H1 (cell line): ENCODE data around the gene GIMD1. TPM values are rescaled to one million over a fixed set of nuclear protein-coding genes. Genes with fewer than 3 reads are reported as not detected.

ENCODE experiments used
- EP300 ChIP-seq, 2 experiments: IDR thresholded peaks; 1 replicate in 1 of 2; 2 replicates in 1 of 2; pipeline ENCODE4 v1.6.1; 2011 to 2012; ENCODE audit warnings: low read depth in 2 of 2, low read length in 2 of 2, mild to moderate bottlenecking in 2 of 2, borderline replicate concordance in 1 of 2, inconsistent platforms in 1 of 2, moderate library complexity in 1 of 2
- GTF2F1 ChIP-seq: IDR thresholded peaks from 2 replicates; pipeline ENCODE4 v1.6.1; 2012; ENCODE audit warnings: low read depth, low read length, improper control_type of control experiment, borderline replicate concordance
- USF2 ChIP-seq: IDR thresholded peaks from 2 replicates; pipeline ENCODE4 v1.6.1; 2011; ENCODE audit warnings: low read length, improper control_type of control experiment
- ZNF274 ChIP-seq: IDR thresholded peaks from 2 replicates; pipeline ENCODE4 v1.7.0; 2012; ENCODE audit warnings: low read length, borderline replicate concordance; ENCODE audit errors: extremely low read depth
- polyA plus RNA-seq, 7 experiments: library from polyadenylated mRNA; depleted of rRNA in 3 of 7; stranded (reverse) in 5 of 7; unstranded in 2 of 7; fragments of >200 nt in 5 of 7; fragments of 200-250 nt in 2 of 7; gene quantifications; 1 replicate in 5 of 7; 2 replicates in 1 of 7; 4 replicates in 1 of 7; pipeline versions ENCODE4 v1.2.1 to v1.2.3, GENCODE V29; 2011 to 2013; ENCODE audit warnings: missing spikeins in 2 of 7, mixed read lengths in 2 of 7
- total RNA-seq: library from RNA; stranded (reverse); fragmentation: NEBNext Ultra II Directional; extraction: Animal tissue kit (Norgen Biotek cat#: 25700); gene quantifications from 2 replicates; pipeline ENCODE4 v1.2.1, GENCODE V29; 2021

Gene GIMD1
- total and polyA plus RNA-seq, 2 of the 8 experiments (the other 6 are each of a cell fraction or from before 2014, with no cell fraction given), result not detected

- no peak for TF ChIP-seq USF2
- TF ChIP-seq ZNF274, result no peak
- no peak for TF ChIP-seq GTF2F1
- no peak for TF ChIP-seq EP300 (IDR thresholded peaks at IDR 0.05; ENCODE audit: borderline replicate concordance in 1 of 2, low read depth in 2 of 2, low read length in 2 of 2)
Measured at GRCh38 chr4:106347167-106347566, 21.4 kb downstream of the GIMD1 start (continued).
